GM19397 (cell line): Measurements from ENCODE around the gene GPX3.
A peak's percentile ranks its signal among the peaks of the same experiment; 100 is the strongest.

Experiments used
- ATAC-seq: cut with Tn5 transposase; IDR thresholded peaks from one replicate; pipeline ENCODE4 v1.9.1; 2021; ENCODE audit warnings: mild to moderate bottlenecking, moderate library complexity; ENCODE audit not compliant: unreplicated experiment

The GPX3 gene, protein sequence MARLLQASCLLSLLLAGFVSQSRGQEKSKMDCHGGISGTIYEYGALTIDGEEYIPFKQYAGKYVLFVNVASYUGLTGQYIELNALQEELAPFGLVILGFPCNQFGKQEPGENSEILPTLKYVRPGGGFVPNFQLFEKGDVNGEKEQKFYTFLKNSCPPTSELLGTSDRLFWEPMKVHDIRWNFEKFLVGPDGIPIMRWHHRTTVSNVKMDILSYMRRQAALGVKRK

DNA sequence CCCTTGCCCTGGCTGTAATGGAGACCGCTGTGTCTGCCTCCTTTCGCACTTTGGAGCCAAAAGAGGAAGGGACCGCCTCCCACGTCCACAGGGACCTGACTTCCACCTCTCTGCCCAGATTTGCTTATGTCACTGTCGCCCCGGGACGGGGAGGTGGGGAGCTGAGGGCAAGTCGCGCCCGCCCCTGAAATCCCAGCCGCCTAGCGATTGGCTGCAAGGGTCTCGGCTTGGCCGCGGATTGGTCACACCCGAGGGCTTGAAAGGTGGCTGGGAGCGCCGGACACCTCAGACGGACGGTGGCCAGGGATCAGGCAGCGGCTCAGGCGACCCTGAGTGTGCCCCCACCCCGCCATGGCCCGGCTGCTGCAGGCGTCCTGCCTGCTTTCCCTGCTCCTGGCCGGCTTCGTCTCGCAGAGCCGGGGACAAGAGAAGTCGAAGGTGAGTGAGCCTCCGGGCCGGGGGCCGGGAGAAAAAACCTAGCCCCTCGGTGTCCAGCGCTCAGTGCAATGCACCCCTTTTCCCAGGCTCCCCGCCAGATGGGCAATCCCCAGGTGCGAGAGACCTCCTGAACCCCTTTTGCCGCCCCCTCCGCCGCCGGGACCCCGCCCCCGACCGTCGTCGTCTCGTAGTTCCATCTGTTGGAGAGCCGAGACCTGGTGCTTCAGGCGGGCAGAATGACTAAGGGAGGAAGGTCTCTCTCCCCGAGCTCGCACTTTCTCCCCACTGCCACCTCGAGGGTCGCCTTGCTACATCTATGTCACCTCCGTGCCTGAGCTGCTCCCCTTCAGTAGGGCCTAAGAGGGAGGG is at the start of gene GPX3:
Gene GPX3 (plus strand): TSS at position 288 of the 807 bp plus-strand sequence. CDS start 64 bp downstream, at position 352.
- ATAC-seq: peak; percentile 85

DNA sequence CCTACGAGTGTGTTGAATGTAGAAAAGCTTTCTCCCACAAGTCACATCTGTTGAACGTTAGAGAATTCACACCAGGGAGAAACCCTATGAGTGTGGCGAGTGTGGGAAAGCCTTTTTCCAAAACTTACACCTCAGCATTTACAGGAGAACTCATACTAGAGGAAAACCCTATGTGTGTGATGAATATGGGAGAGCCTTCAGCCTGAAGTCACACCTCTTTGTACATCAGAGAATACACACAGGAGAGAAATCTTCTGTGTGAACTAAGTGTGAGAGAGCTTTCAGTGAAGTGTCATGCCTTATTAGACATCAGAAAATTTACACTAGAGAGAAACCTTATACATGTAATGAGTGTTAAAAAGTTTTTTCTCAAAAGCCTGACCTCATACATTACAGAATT is 41.8 kb upstream of the GPX3 start:
- ATAC-seq: no peak

DNA sequence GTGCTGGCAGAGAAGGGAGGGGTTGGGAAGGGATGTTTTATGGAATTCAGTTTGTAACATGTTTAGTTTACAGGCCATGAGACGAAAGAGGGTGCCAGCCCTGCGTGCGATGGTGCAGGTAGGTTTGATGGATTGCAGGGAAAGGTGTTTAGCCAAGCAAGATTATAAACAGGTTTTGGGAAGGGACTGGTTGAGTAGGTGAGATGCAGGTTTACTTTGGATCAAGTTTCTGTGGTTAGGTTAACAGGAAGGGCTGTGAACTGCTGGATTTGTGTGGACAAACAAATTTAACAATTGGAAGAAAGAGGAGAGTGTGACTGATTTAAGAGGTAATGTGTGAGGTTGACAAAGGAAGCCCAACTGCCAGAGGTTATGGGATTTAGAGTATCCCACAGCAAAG is 32.6 kb upstream of the GPX3 start:
- ATAC-seq: no peak

DNA sequence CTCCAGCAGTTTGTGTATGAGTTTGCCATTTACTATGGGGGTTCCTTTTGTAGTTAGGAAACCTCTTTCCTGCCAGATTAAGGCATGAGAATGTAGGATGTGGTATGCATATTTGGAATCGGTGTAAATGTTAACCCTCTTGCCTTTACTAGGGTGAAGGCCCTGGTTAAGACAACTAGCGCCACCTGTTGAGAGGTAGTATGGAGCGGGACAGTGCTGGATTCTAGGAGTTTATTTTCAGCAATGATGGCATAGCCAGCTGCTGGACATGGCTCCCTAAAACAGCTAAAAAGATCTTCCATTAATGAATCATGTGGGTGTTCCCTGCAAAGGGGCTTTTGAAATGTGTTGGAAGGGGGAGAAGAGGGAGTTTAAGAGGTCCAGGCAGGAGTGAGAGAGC is 30.7 kb upstream of the GPX3 start:
- no peak for ATAC-seq

DNA sequence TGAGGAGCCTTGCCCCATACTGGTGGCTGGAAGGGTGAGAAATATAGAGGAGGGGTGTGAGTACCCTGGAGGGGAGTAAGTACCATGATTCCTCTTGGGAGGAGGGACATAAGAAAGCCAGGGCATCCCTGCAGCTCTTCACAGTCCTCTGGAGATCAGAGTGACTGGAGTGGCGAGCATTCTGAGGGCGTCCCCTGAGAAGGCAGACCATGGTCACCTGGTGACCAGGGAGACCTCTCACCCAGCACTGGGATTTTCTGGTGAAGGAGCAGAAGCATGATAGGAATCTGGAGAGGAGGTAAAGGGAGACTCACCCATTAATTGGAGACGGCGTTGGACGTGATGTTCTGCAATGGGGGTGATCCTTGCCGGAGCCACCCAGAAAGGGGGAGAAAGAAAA is 27.7 kb upstream of the GPX3 start:
- ATAC-seq: no peak

DNA sequence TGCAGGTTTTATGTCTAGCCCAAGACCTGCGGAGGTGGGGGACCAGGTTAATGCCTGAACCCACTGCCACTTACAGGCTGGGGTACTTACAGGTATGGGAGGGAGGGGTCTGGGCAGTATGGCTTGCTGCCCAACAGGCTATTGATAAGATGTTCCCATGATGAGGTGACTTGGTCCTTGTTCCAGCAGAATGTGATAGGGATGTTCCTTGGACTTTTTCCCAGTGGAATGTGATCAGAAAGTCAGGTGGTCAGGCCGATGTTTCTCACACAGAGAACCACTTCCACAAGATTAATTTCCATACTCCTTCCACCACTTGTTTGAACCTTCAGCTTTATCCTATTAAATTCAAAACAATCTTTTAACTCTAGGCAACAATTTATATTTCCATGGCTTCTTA is 27.0 kb upstream of the GPX3 start:
- ATAC-seq: no peak

DNA sequence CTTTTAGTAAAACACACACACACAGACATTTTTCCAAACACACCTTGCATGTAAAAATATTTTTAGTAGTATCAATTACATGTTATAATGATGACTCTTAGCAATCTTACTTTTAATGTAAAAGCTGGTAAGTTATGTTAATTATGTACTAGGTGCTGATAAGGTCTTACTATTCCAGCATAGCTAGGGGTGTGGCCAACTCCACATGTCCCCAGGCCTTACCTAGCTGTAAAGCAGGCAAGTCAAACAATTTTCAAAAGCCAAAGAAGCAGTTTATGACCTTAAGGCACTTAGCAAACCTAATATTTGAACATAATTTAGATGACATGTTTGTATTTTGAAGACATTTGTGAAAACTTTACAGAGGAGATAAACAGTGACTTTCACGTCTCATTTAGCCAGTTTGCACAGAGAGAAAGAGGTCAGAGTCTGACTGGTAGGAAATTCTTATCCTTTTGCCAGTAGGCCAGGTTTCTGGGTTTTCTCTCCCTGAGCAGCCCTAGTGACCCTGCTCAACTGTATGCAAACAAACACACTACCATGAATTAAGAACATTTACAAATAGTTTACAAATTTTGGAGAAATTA is 26.5 kb upstream of the GPX3 start:
- no peak for ATAC-seq

DNA sequence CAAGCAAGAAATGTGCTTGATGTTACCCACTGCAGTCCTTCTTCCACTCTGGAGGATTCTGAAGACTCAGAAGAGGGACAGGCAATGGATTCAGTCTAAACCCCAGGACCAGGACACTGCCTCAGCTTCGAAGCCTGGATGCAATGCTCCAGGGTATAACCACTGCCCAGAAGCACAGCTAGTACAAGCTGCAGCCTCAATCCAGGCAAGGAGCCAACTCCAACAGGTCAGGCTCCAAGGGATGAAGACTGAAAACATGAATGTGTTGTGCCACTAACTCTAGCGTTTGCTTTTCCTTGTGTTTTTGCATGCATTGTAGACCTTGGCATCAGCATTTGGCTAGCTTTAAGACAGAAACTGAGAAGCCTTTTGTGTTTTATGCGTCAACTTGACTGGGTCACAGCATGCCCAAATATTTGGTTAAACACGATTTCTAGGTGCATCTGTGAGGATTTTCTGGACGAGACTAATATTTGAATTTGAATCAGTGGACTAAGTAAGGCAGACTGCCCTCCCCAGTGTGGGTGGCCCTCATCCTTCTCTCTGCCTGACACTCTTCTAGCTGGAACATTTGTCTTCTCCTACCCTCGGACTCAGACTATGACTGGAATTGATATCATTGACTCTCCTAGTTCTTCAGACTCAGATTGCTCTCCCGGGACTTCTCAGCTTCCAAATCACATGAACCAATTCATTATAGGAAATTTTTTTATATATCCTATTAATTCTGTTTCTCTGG is 20.5 kb upstream of the GPX3 start:
- ATAC-seq: no peak

DNA sequence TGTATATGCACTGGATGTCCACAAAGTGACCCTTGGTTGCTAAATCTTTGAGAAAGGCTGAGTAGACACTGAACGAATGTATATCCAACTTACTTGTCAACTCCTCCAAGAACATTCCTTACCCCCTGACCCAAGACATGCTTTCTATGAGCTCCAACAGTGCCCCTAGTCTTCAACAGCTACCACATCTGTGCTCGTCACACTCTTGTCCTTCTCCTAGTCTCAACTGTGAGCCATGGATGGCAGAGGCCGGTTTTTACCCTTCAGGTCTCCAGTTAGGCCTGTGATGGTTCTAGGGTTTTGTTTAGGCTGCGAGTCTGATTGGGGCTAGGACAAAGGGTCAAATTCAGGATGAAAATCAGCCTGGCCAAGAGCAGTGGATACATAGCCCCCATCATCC is 19.0 kb upstream of the GPX3 start:
- ATAC-seq: no peak

DNA sequence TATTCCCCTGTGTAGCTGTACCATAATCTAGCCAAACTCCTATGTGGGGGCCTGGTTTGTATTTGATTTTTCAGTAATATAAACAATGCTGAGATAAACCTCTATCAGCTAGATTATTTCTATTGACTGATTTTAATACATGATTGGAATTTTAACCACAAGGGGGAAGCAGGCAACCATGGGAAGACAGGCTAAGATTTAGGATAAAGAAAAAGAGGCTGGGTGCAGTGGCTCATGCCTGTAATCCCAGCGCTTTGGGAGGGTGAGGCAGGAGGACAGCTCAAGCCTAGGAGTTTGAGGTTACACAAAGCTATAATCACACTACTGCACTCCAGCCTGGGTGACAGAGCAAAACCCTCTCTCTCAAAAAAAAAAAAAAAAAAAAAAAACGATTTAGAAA is 18.1 kb upstream of the GPX3 start:
- no peak for ATAC-seq

DNA sequence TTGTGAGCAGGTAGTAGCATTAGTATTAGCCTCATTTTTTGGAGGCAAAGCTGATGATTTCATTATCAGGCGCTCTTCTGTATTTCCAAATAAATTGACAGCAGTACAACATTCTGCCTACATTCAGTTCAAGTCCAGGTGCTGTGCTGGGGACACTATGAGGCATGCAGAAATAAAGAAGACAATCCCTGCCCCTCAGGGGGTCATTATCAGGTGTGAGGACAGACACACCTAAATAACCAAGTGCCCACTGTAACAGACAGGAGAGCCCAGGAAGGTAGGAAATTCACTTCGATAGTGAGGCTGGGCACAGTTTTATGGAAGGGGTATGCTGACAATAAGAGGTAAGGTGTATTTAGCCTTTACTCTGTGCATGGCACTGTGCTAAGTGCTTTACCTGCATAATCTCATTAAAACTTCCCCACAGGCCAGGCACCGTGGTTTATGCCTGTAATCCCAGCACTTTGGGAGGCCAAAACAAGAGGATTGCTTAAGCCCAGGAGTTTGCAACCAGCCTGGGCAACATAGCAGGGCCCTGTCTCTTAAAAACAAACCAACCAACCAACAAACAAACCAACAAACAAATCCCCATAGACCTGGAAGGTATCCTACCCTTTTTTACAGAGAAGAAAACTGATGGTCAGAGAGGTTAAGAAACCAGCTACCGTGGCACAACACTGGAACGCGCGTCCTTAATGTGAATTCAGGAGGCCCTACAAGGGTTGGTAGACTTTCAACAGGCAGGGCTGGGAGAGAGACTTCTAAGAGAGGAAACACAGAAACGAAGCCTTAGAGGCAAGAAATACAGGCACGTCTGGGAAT is 17.5 kb upstream of the GPX3 start:
- no peak for ATAC-seq

DNA sequence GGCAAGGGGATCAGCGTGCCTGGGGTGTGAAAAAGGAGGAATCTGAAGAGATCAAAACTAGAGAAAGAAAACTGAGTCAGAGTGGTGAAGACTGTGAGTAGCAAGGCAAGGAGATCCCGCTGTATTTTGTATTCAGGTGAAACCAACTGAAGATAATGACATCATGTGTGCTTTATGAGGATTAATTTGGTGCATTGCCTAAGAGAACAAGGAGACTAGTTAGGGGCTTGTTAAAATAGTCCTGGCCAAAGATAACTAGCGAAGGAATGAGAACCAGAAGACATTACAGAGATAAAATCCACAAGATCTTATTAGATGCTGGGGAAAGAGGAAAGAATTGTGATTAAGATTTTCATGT is 16.9 kb upstream of the GPX3 start:
- no peak for ATAC-seq

DNA sequence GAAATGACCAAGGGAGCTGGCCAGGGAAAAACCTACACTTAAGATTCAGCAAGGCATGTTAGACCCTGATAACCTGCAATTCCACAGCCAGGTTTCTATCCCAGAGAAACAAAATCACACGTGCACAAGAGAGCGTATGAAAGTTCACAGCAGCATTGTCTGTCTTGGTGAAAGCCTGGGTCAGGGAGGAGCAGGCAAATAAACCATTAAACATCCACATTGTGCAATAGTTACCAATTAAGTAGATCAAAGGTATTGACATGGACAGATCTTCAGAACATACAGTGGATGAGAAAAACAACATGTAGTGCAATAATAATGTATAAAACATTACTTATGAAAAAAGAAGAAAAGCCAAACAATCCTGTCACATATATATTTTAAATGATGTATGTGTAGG is 15.9 kb upstream of the GPX3 start:
- ATAC-seq: no peak

DNA sequence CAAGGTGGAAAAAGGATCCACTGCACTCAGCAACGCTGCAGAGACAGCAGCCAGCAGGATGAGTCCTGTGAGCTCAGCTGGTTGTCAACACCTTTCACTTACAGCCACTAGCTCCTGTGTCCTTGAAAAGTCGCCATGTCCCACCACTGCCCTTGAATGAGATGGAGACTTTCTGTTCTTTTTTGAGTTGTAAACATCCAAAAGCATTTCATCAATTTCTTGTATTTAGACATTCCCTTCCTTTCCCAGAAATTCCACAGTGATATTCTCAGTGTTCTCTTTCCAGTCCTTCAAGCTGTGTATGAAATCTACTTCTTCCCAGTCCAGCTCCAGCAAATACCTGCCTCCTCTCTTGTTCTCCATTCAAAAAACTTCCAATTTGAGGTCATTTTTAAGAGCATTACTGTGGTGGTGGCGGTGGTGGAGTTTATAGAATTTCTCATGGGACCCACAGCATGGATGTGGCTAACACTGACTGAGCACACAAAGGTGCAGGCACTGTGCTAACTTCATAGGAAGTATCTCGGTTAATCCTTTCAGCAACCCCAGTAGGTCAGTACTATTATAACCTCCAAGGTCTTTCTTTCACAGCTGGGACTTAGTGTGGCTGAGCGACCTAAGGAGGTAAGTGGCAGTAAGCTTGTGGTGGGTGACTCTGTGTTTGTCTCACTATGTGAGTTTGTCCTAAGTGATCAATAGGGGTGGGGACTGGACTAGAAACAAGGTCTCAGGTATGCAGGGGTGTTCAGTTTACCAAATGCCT is 15.0 kb upstream of the GPX3 start:
- ATAC-seq: no peak

DNA sequence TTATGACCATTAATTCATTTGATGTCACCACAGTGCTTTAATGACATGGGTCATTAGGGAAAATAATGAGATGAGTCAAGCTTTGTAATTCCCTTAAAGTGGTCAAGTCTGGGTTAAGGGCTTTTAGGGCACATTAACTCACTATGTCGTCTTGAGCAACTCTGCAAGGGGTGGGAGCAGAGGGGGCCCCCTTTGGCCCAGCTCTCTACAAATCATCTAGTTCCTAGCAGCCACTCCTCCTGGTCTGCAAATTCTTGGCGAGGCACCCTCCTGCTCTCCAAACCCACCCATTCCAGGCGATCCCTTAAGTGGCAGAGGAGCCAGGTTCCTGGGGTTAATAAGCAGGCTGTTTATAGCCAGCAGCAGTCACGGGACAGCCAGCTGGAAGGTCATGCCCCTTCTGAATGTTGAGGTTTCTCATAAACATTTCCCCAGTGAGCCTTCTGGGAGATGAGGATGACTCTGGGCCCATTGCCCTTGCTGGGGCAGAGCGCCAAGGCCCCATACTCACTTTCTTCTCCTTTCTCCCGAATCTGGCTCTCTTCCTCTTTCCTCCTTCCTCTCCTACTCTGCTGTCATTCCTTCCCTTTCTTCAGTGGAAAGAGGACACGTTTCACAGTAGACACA is 14.3 kb upstream of the GPX3 start:
- no peak for ATAC-seq

DNA sequence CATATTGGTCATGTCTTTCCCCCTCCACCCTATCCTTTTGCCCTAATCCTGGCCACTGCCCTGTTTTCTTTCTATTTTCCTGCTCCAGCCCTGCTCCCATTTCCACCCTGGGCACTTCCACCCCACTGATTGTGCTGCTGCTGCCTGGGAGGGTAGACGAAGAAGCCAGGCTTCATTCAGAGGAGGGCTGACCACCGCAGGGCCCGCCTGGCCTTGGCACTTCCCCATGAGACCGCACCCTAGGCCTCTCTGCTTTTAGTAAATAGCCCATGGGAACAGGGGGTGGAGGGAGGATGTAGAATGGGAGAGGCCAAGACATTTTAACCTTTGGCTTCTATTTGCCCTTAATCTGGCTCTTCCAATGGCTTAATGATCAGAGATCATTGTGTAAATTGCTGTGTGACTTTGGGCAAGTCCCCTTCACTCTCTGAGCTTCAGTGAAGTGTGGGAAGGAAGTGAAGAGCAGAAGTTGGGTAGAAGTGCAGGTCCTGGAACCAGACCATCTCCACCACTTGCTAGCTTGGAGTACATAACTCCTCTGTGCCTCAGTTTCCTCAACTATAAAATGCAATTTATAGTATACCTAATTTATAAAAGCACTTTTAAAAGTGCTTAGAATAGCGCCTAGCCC is 13.6 kb upstream of the GPX3 start:
- no peak for ATAC-seq

DNA sequence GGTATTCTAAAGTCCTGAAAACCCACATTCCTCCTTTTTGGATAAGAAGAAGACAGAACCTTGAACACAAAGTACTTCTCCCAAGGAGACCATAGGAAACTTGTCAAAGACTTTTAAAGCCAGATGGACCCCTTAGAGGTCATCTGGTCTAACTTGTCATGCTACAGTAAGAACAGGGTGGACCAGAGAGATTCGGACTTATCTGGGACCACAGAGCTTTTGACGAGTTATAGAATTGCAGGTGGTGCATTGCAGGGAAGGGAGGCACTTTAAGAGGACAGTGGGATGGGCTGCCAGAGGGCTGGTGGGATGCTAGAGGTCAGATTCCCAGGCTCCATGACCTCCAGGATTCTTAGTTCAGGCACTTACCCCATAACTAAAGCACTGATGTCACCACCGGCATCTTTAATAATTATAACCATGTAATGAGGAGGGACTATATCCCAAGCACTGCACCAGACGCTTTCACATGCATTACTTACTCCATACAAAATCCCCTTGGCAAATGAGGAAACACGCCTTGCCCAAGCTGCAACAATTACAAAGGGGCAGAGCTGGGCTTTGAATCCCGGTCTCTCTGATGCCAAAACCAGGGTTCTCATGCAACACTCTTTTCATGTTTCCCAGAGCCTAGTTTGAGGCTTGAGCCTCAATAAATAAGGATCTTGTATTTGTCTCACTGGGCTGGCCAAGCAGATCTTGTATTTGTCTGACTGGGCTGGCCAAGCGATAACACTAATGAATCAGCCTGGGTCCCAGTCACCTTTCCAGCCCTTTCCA is 12.8 kb upstream of the GPX3 start:
- ATAC-seq: no peak

DNA sequence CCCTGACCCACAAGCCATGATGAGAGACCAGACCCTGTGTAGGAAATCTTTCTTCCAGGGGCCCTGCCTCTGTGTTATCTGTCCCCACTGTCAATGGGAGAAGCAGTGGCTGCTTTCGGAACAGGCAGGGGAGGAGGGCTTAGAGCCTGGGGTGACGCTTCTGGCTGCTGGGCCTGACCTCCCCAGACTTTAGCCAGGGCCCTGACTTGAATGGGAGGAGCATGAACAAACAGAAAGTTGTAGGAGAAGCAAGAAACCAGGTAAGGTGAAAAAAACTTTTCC is 12.2 kb upstream of the GPX3 start:
- no peak for ATAC-seq

DNA sequence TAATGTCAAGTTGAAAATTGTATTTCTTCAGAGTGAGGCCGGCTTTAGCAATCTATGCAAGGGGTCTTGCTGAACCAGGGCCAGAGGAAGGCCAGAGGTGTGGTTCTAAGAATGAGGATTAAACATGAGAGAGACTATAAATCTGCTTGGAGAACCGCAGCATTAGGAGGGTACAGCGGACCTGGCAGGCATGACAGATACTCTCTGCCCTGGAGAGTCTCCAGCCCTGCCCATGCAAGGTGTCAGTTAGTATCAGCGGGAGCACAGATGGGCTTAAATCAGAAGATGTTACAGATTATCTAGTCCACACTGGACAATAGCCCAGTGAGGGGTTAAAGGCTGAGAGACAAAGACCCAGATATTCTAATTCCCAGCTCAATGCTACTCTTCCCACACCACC is 11.5 kb upstream of the GPX3 start:
- no peak for ATAC-seq
